ENCODE data around the gene ROR1.

The ROR1 gene

GRCh38 chr1:63756839-63757238, 17.0 kb upstream of the ROR1 start:
- Histone ChIP-seq H3K27me3 (replicated peaks; ENCODE audit: insufficient read depth, low read length) (no peaks in the 10 kb centered on the region), H4K20me1 (ENCODE audit: insufficient read depth, low read length) (no peaks in the 10 kb centered on the region), H3K79me2 (ENCODE audit: low read length) (no peaks in the 10 kb centered on the region), H3K4me2 (ENCODE audit: low read depth, low read length) (no peak overlapping the region), H3K27ac (ENCODE audit: low read length) (no peak overlapping the region), H3F3A (ENCODE audit: insufficient read depth, low read length) (no peaks in the 10 kb centered on the region), H3K4me3 (ENCODE audit: low read length) (no peak overlapping the region), H3K9me2 (replicated peaks; ENCODE audit: insufficient read depth, low read length) (no peaks in the 10 kb centered on the region), H3K36me3 (replicated peaks; ENCODE audit: insufficient read depth, low read length) (no peaks in the 10 kb centered on the region), H3K9ac (ENCODE audit: low read length) (no peak overlapping the region), H2AFZ (ENCODE audit: low read length) (no peak overlapping the region), H3K9me3 (replicated peaks; ENCODE audit: insufficient read depth, low read length) (no peaks in the 10 kb centered on the region), H3K4me1 (ENCODE audit: low read length) (no peaks in the 10 kb centered on the region)
- DNase-seq: no peak
- TF ChIP-seq EZH2phosphoT487 (IDR thresholded peaks at IDR 0.05; ENCODE audit: low read length) (no peak), CTCF (IDR thresholded peaks at IDR 0.05; ENCODE audit: low read length) (no peak), EZH2 (optimal IDR thresholded peaks at IDR 0.05; ENCODE audit: low read depth, low read length) (no peak)

GRCh38 chr1:63757334-63757733, 16.5 kb upstream of the ROR1 start:
- Histone ChIP-seq H4K20me1 (ENCODE audit: insufficient read depth, low read length) (no peaks in the 10 kb centered on the region), H3K36me3 (replicated peaks; ENCODE audit: insufficient read depth, low read length) (no peaks in the 10 kb centered on the region), H3K27me3 (replicated peaks; ENCODE audit: insufficient read depth, low read length) (no peaks in the 10 kb centered on the region), H2AFZ (ENCODE audit: low read length) (no peak overlapping the region), H3K27ac (ENCODE audit: low read length) (no peak overlapping the region), H3K9me2 (replicated peaks; ENCODE audit: insufficient read depth, low read length) (no peaks in the 10 kb centered on the region), H3K4me1 (ENCODE audit: low read length) (no peaks in the 10 kb centered on the region), H3K4me3 (ENCODE audit: low read length) (no peak overlapping the region), H3K4me2 (ENCODE audit: low read depth, low read length) (no peak overlapping the region), H3F3A (ENCODE audit: insufficient read depth, low read length) (no peaks in the 10 kb centered on the region), H3K79me2 (ENCODE audit: low read length) (no peaks in the 10 kb centered on the region), H3K9me3 (replicated peaks; ENCODE audit: insufficient read depth, low read length) (no peaks in the 10 kb centered on the region), H3K9ac (ENCODE audit: low read length) (no peak overlapping the region)
- DNase-seq: no peak
- no peak for TF ChIP-seq EZH2phosphoT487 (IDR thresholded peaks at IDR 0.05; ENCODE audit: low read length)
- no peak for TF ChIP-seq EZH2 (optimal IDR thresholded peaks at IDR 0.05; ENCODE audit: low read depth, low read length)
- no peak for TF ChIP-seq CTCF (IDR thresholded peaks at IDR 0.05; ENCODE audit: low read length)

GRCh38 chr1:63758791-63759190, 15.0 kb upstream of the ROR1 start:
- H3K9ac ChIP-seq (ENCODE audit: low read length): no peak overlapping the region

More at GRCh38 chr1:63758791-63759190, 15.0 kb upstream of the ROR1 start:
- TF ChIP-seq CTCF (IDR thresholded peaks at IDR 0.05; ENCODE audit: low read length) (no peak), EZH2 (optimal IDR thresholded peaks at IDR 0.05; ENCODE audit: low read depth, low read length) (no peak), EZH2phosphoT487 (IDR thresholded peaks at IDR 0.05; ENCODE audit: low read length) (no peak)
- H3K79me2 ChIP-seq (ENCODE audit: low read length): no peaks in the 10 kb centered on the region
- no peaks in the 10 kb centered on the region for H3K27me3 ChIP-seq (replicated peaks; ENCODE audit: insufficient read depth, low read length)
- no peak overlapping the region for H3K4me2 ChIP-seq (ENCODE audit: low read depth, low read length)
- DNase-seq: no peak
- no peak overlapping the region for H2AFZ ChIP-seq (ENCODE audit: low read length)
- H3K27ac ChIP-seq (ENCODE audit: low read length): no peak overlapping the region
- H3K36me3 ChIP-seq (replicated peaks; ENCODE audit: insufficient read depth, low read length): no peaks in the 10 kb centered on the region
- no peaks in the 10 kb centered on the region for H3K9me2 ChIP-seq (replicated peaks; ENCODE audit: insufficient read depth, low read length)
- H3K4me1 ChIP-seq (ENCODE audit: low read length): no peaks in the 10 kb centered on the region
- H3K9me3 ChIP-seq (replicated peaks; ENCODE audit: insufficient read depth, low read length): no peaks in the 10 kb centered on the region
- H4K20me1 ChIP-seq (ENCODE audit: insufficient read depth, low read length): no peaks in the 10 kb centered on the region
- H3F3A ChIP-seq (ENCODE audit: insufficient read depth, low read length): no peaks in the 10 kb centered on the region
- no peak overlapping the region for H3K4me3 ChIP-seq (ENCODE audit: low read length)
